Smooth muscle cell (in vitro differentiated cells): ENCODE measurements around the gene LARP6. TPM values are rescaled to one million over a fixed set of nuclear protein-coding genes. Genes with fewer than 3 reads are reported as not detected.

Source experiments
- DNase-seq: peaks from one replicate; lab custom pipeline; 2025; ENCODE audit not compliant: unreplicated experiment; lab: John Stamatoyannopoulos, UW
- H2AFZ ChIP-seq: fragments of 200-600 bp; sonication (generic); 2 replicates; pipeline ENCODE4 v1.6.0; 2016; ENCODE audit warnings: antibody characterized with exemption, low read depth, mild to moderate bottlenecking
- H3F3A ChIP-seq: fragments of 200-600 bp; sonication (generic); 2 replicates; pipeline ENCODE4 v1.6.0; 2017; ENCODE audit warnings: antibody characterized with exemption, low read depth
- H3K27ac ChIP-seq: fragments of 200-600 bp; sonication (generic); 2 replicates; pipeline ENCODE4 v1.5.1; 2016; ENCODE audit warnings: low read depth, mild to moderate bottlenecking
- H3K27me3 ChIP-seq: fragments of 200-600 bp; sonication (generic); 2 replicates; pipeline ENCODE4 v1.6.1; 2016; ENCODE audit warnings: low read depth, mild to moderate bottlenecking
- H3K36me3 ChIP-seq: fragments of 200-600 bp; sonication (generic); 2 replicates; pipeline ENCODE4 v1.5.1; 2016; ENCODE audit warnings: low read depth
- H3K4me1 ChIP-seq: fragments of 200-600 bp; sonication (generic); 2 replicates; pipeline ENCODE4 v1.5.1; 2016; ENCODE audit warnings: low read depth
- H3K4me2 ChIP-seq: fragments of 200-600 bp; sonication (generic); 2 replicates; pipeline ENCODE4 v1.6.0; 2016; ENCODE audit warnings: mild to moderate bottlenecking
- H3K4me3 ChIP-seq: fragments of 200-600 bp; sonication (generic); 2 replicates; pipeline ENCODE4 v1.5.1; 2016; ENCODE audit warnings: mild to moderate bottlenecking
- H3K79me2 ChIP-seq: fragments of 200-600 bp; sonication (generic); 2 replicates; pipeline ENCODE4 v1.6.0; 2016; ENCODE audit warnings: low read depth, mild to moderate bottlenecking
- H3K9ac ChIP-seq: fragments of 200-600 bp; sonication (generic); 2 replicates; pipeline ENCODE4 v1.6.0; 2016; ENCODE audit warnings: low read depth
- H3K9me3 ChIP-seq: fragments of 200-600 bp; sonication (generic); replicated peaks from 2 replicates; pipeline ENCODE4 v1.5.1; 2016; ENCODE audit warnings: low read depth
- H4K20me1 ChIP-seq: fragments of 200-600 bp; sonication (generic); 2 replicates; pipeline ENCODE4 v1.6.0; 2016; ENCODE audit warnings: low read depth
- CTCF ChIP-seq: fragments of 200-600 bp; sonication (generic); IDR thresholded peaks from 2 replicates; pipeline ENCODE4 v1.5.1; 2017; ENCODE audit warnings: borderline replicate concordance, mild to moderate bottlenecking, antibody characterized with exemption; ENCODE audit not compliant: insufficient read depth, poor library complexity, severe bottlenecking
- WGBS: methylation state at CpG from one replicate; pipeline ENCODE4 v1.1.7; 2016; ENCODE audit warnings: low lambda C conversion rate; 5-methylcytosine and 5-hydroxymethylcytosine counted together
- polyA plus RNA-seq: library from polyadenylated mRNA; unstranded; fragments of >200 nt; fragmentation: Nextera tagmentation; extraction: Ambion mirVana; gene quantifications from 2 replicates; pipeline ENCODE4 v1.2.1, GENCODE V29; 2016
- total RNA-seq: library from RNA; depleted of rRNA; stranded (reverse); fragments of >200 nt; gene quantifications from 2 replicates; pipeline ENCODE4 v1.2.3, GENCODE V29; 2014

LARP6 gene
- total and polyA plus RNA-seq, 2 experiments from 2014 or later = 55.1 to 69.5 TPM

GRCh38 chr15:70793694-70794093, 60.3 kb downstream of the LARP6 start:
- Histone ChIP-seq H3K9ac (peak overlapping the region; percentile 83), H3K27ac (peak overlapping the region; percentile 98), H2AFZ (no peak overlapping the region), H3K36me3 (no peaks in the 10 kb centered on the region), H3K4me2 (peak overlapping the region; percentile 74), H4K20me1 (no peaks in the 10 kb centered on the region), H3K4me3 (no peak overlapping the region), H3F3A (peaks cover 34% of the 10 kb centered on the region), H3K4me1 (peaks cover 19% of the 10 kb centered on the region), H3K79me2 (no peaks in the 10 kb centered on the region), H3K27me3 (no peaks in the 10 kb centered on the region), H3K9me3 (no peaks in the 10 kb centered on the region)
- TF ChIP-seq CTCF = no peak
- DNase-seq = no peak
- WGBS = 72% methylated on average over 6 of the region's 6 CpGs

GRCh38 chr15:70792171-70792573, 61.8 kb downstream of the LARP6 start:
- Histone ChIP-seq H3K4me2 (peak overlapping the region; percentile 56), H3F3A (peaks cover 38% of the 10 kb centered on the region), H3K9me3 (no peaks in the 10 kb centered on the region), H2AFZ (no peak overlapping the region), H3K9ac (no peak overlapping the region), H3K4me1 (peaks cover 19% of the 10 kb centered on the region), H3K79me2 (no peaks in the 10 kb centered on the region), H4K20me1 (no peaks in the 10 kb centered on the region), H3K36me3 (no peaks in the 10 kb centered on the region), H3K4me3 (no peak overlapping the region), H3K27ac (peak overlapping the region; percentile 98), H3K27me3 (no peaks in the 10 kb centered on the region)
- no peak for TF ChIP-seq CTCF
- WGBS = 21% methylated on average over 2 of the region's 2 CpGs
- no peak for DNase-seq

DNA sequence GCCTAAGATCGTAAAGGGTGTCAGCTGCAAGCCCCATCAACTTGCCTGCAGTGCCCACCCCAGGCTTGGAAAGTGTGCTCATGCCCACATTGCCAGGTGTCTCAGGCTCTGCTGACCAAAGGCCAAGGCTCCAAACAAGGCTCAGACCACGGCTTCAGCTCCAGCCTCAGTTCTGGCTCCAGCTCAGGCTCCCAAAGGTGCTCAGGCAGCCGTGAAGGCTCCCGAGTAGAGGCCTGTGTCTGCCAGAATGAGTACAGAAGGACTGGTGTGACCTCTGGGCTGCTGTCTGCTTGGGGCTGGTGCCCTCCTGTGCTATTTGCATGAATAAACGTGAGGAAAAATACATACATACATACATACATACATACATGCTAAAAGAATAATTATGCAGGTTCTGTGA, 62.7 kb downstream of the LARP6 start:
- Histone ChIP-seq H3K9ac (no peak overlapping the region), H3K4me1 (peaks cover 19% of the 10 kb centered on the region), H2AFZ (no peak overlapping the region), H3K9me3 (no peaks in the 10 kb centered on the region), H4K20me1 (no peaks in the 10 kb centered on the region), H3K4me2 (no peak overlapping the region), H3K36me3 (no peaks in the 10 kb centered on the region), H3F3A (peaks cover 37% of the 10 kb centered on the region), H3K27me3 (no peaks in the 10 kb centered on the region), H3K27ac (peak overlapping the region; percentile 98), H3K4me3 (no peak overlapping the region), H3K79me2 (no peaks in the 10 kb centered on the region)
- no peak for TF ChIP-seq CTCF
- 92% methylated on average over 5 of the region's 5 CpGs for WGBS
- DNase-seq = no peak

- Histone ChIP-seq H3K4me1 (peaks cover 12% of the 10 kb centered on the region), H3K79me2 (no peaks in the 10 kb centered on the region)
These were observed 64.7 kb downstream of the LARP6 start for GRCh38 chr15:70789213-70789612.

More at GRCh38 chr15:70789213-70789612, 64.7 kb downstream of the LARP6 start:
- Histone ChIP-seq H3K9ac (no peak overlapping the region), H3F3A (peaks cover 26% of the 10 kb centered on the region), H3K27me3 (no peaks in the 10 kb centered on the region), H4K20me1 (no peaks in the 10 kb centered on the region), H2AFZ (no peak overlapping the region), H3K4me3 (no peak overlapping the region), H3K9me3 (no peaks in the 10 kb centered on the region), H3K36me3 (no peaks in the 10 kb centered on the region), H3K4me2 (peak overlapping the region; percentile 50), H3K27ac (peak overlapping the region; percentile 85)
- WGBS = 27% methylated on average over 4 of the region's 4 CpGs
- TF ChIP-seq CTCF = no peak
- DNase-seq = no peak
